HepG2 (cell line): ENCODE measurements around the gene H6PD. TPM values are rescaled to one million over a fixed set of nuclear protein-coding genes. Genes with fewer than 3 reads are reported as not detected.

Experiments
- ATF7-NPFF ChIP-seq: sonication (generic); formaldehyde crosslinking; IDR thresholded peaks from 2 replicates; pipeline ENCODE4 v1.8.1; 2023; ENCODE audit warnings: mild to moderate bottlenecking, low read depth, missing genetic modification reagents, moderate library complexity
- FOSL1 ChIP-seq: sonication (generic); formaldehyde crosslinking; IDR thresholded peaks from 2 replicates; pipeline ENCODE4 v1.9.0; 2021; ENCODE audit warnings: missing genetic modification reagents, borderline replicate concordance
- FOXA3 ChIP-seq: IDR thresholded peaks from 2 replicates; pipeline ENCODE4 v1.6.1; 2016; ENCODE audit warnings: missing genetic modification reagents, missing compliant biosample characterization
- MIXL1 ChIP-seq: IDR thresholded peaks from 2 replicates; pipeline ENCODE4 v1.6.1; 2016
- MYNN ChIP-seq: sonication (generic); formaldehyde crosslinking; IDR thresholded peaks from 2 replicates; pipeline ENCODE4 v1.4.0; 2020; ENCODE audit warnings: mild to moderate bottlenecking, low read depth, missing genetic modification reagents
- PTBP1 ChIP-seq: fragments of 200-400 bp; formaldehyde crosslinking; IDR thresholded peaks from 2 replicates; pipeline ENCODE4 v1.6.1; 2018; ENCODE audit warnings: low read length, low read depth; ENCODE audit not compliant: poor library complexity, severe bottlenecking
- ZSCAN30 ChIP-seq: sonication (generic); formaldehyde crosslinking; IDR thresholded peaks from 2 replicates; pipeline ENCODE4 v1.5.0; 2020; ENCODE audit warnings: mild to moderate bottlenecking, missing genetic modification reagents
- ZSCAN9 ChIP-seq: IDR thresholded peaks from 2 replicates; pipeline ENCODE4 v1.6.1; 2016; ENCODE audit warnings: borderline replicate concordance
- polyA plus RNA-seq, 8 experiments: library from polyadenylated mRNA; depleted of rRNA in 3 of 8; stranded (reverse) in 7 of 8; unstranded in 1 of 8; fragments of >200 nt; fragmentation: Illumina TruSeq in 4 of 8; extraction: Trizol in 4 of 8; gene quantifications; 2 replicates each; pipeline versions ENCODE4 v1.2.1 to v1.2.3, GENCODE V29; 2011 to 2016; ENCODE audit warnings: low read depth in 4 of 8, missing spikeins in 1 of 8, mixed read lengths in 1 of 8; ENCODE audit not compliant: insufficient read depth in 1 of 8
- total RNA-seq, 5 experiments: library from RNA; depleted of rRNA; stranded (reverse); fragments of >200 nt; fragmentation: Illumina TruSeq; extraction: Trizol; gene quantifications; 2 replicates each; pipeline ENCODE4 v1.2.3, GENCODE V29; 2016; ENCODE audit warnings: low read depth in 1 of 5
- TF ChIP-seq, protein P1 (sequence below): sonication (generic); formaldehyde crosslinking; IDR thresholded peaks from 2 replicates; pipeline ENCODE4; 2020; ENCODE audit warnings: missing genetic modification reagents, mild to moderate bottlenecking, borderline replicate concordance
- TF ChIP-seq, protein P2 (sequence below): sonication (generic); formaldehyde crosslinking; IDR thresholded peaks from 2 replicates; pipeline ENCODE4 v1.5.0; 2020; ENCODE audit warnings: mild to moderate bottlenecking, missing genetic modification reagents
- TF ChIP-seq, protein P3 (sequence below): sonication (generic); formaldehyde crosslinking; IDR thresholded peaks from 2 replicates; pipeline ENCODE4 v1.4.0; 2020; ENCODE audit warnings: missing genetic modification reagents
- TF ChIP-seq, protein P4 (sequence below): IDR thresholded peaks from 2 replicates; pipeline ENCODE4 v1.6.1; 2016; ENCODE audit warnings: mild to moderate bottlenecking

The H6PD gene
- total and polyA plus RNA-seq, 2 of the 13 experiments (the other 11 are each of a cell fraction or from before 2014, with no cell fraction given), result 9.3 to 14.1 TPM

DNA sequence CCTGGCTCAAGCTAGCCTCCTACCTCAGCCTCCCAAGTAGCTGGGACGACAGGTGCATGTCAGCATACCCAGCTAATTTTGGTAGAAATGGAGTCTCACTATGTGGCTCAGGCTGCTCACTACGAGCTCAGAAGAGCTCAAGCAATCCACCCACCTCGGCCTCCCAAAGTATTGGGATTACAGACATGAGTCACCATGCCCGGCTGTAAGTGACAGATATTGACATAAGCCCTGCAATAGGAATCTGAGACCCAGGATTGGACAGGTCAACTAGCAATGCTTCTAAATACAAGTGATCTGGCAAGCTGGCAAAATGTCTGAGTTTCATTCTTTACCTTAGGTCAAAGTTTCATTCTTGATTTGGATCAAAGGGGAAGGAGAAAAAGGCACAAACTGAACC, 40.5 kb upstream of the H6PD start (continued):
- TF ChIP-seq ZSCAN30 (no peak), FOSL1 (CRISPR knock-in tag) (peak; percentile 78), PTBP1 (no peak), ATF7-NPFF (CRISPR knock-in tag) (no peak), FOXA3 (CRISPR knock-in tag) (peak; percentile 93), MYNN (CRISPR knock-in tag) (no peak), ZSCAN9 (CRISPR knock-in tag) (no peak), MIXL1 (0 out of 2 replicates have a peak, but pooled peaks have one; percentile 27)
- TF ChIP-seq, protein P1, sequence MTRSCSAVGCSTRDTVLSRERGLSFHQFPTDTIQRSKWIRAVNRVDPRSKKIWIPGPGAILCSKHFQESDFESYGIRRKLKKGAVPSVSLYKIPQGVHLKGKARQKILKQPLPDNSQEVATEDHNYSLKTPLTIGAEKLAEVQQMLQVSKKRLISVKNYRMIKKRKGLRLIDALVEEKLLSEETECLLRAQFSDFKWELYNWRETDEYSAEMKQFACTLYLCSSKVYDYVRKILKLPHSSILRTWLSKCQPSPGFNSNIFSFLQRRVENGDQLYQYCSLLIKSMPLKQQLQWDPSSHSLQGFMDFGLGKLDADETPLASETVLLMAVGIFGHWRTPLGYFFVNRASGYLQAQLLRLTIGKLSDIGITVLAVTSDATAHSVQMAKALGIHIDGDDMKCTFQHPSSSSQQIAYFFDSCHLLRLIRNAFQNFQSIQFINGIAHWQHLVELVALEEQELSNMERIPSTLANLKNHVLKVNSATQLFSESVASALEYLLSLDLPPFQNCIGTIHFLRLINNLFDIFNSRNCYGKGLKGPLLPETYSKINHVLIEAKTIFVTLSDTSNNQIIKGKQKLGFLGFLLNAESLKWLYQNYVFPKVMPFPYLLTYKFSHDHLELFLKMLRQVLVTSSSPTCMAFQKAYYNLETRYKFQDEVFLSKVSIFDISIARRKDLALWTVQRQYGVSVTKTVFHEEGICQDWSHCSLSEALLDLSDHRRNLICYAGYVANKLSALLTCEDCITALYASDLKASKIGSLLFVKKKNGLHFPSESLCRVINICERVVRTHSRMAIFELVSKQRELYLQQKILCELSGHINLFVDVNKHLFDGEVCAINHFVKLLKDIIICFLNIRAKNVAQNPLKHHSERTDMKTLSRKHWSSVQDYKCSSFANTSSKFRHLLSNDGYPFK, result no peak
- TF ChIP-seq, protein P2, sequence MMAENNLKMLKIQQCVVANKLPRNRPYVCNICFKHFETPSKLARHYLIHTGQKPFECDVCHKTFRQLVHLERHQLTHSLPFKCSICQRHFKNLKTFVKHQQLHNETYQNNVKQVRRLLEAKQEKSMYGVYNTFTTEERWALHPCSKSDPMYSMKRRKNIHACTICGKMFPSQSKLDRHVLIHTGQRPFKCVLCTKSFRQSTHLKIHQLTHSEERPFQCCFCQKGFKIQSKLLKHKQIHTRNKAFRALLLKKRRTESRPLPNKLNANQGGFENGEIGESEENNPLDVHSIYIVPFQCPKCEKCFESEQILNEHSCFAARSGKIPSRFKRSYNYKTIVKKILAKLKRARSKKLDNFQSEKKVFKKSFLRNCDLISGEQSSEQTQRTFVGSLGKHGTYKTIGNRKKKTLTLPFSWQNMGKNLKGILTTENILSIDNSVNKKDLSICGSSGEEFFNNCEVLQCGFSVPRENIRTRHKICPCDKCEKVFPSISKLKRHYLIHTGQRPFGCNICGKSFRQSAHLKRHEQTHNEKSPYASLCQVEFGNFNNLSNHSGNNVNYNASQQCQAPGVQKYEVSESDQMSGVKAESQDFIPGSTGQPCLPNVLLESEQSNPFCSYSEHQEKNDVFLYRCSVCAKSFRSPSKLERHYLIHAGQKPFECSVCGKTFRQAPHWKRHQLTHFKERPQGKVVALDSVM (CRISPR knock-in tag), result peak; percentile 79
- TF ChIP-seq, protein P3, sequence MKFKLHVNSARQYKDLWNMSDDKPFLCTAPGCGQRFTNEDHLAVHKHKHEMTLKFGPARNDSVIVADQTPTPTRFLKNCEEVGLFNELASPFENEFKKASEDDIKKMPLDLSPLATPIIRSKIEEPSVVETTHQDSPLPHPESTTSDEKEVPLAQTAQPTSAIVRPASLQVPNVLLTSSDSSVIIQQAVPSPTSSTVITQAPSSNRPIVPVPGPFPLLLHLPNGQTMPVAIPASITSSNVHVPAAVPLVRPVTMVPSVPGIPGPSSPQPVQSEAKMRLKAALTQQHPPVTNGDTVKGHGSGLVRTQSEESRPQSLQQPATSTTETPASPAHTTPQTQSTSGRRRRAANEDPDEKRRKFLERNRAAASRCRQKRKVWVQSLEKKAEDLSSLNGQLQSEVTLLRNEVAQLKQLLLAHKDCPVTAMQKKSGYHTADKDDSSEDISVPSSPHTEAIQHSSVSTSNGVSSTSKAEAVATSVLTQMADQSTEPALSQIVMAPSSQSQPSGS (CRISPR knock-in tag), result no peak
- TF ChIP-seq, protein P4, sequence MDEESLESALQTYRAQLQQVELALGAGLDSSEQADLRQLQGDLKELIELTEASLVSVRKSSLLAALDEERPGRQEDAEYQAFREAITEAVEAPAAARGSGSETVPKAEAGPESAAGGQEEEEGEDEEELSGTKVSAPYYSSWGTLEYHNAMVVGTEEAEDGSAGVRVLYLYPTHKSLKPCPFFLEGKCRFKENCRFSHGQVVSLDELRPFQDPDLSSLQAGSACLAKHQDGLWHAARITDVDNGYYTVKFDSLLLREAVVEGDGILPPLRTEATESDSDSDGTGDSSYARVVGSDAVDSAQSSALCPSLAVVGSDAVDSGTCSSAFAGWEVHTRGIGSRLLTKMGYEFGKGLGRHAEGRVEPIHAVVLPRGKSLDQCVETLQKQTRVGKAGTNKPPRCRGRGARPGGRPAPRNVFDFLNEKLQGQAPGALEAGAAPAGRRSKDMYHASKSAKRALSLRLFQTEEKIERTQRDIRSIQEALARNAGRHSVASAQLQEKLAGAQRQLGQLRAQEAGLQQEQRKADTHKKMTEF, result 0 out of 2 replicates have a peak, but pooled peaks have one; percentile 26
